ENCODE data around the gene SGK1.

DNA sequence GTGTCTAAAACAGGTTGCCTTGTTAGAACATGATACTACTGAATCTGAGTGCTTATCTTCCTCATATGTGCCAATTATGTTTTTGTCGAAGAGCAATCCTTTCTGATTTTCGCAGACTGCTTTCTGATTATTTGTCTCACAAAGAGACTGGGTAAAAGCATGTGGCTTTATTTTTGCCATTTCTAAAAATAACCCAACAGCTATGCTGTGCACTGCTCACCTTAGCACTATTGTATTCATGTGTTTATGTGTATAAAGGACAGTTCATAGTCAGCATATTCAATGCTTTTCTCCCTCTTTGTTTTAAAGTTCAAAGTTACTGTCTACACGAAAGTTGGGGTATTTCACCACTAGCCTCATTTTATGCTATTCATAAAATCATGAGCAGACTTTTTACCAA lies 127.0 kb downstream of the SGK1 start:
- TF ChIP-seq, protein P1, sequence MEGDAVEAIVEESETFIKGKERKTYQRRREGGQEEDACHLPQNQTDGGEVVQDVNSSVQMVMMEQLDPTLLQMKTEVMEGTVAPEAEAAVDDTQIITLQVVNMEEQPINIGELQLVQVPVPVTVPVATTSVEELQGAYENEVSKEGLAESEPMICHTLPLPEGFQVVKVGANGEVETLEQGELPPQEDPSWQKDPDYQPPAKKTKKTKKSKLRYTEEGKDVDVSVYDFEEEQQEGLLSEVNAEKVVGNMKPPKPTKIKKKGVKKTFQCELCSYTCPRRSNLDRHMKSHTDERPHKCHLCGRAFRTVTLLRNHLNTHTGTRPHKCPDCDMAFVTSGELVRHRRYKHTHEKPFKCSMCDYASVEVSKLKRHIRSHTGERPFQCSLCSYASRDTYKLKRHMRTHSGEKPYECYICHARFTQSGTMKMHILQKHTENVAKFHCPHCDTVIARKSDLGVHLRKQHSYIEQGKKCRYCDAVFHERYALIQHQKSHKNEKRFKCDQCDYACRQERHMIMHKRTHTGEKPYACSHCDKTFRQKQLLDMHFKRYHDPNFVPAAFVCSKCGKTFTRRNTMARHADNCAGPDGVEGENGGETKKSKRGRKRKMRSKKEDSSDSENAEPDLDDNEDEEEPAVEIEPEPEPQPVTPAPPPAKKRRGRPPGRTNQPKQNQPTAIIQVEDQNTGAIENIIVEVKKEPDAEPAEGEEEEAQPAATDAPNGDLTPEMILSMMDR (IDR thresholded peaks at IDR 0.05; ENCODE audit: low read depth, low read length), result no peak
- TF ChIP-seq EZH2phosphoT487 (IDR thresholded peaks at IDR 0.05; ENCODE audit: low read depth), result no peak
